ENCODE measurements around the gene KCNC1.

Gene KCNC1

DNA sequence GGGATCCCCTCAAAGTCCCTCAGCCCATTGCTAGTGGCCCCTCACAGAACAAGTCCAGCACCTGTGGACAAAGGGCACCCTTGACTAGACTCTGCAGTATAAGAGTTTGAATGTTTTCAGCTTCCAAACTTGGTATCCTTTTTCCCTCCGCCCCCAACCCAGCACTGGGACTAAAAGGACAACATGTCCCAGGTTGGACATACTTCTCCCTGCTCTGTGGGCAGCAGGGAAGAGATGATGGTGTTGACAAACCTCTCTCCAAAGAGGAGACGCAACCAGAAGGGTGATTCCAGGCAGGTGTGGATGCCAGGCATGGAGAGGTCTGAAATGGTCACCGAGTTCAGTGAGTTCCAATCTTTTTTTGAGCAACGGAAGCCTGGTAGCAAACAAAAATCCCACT, 19.7 kb upstream of the KCNC1 start:
- Histone ChIP-seq H4K20me1 (no peaks in the 10 kb centered on the region), H3K27me3 (peaks cover 21% of the 10 kb centered on the region), H3K9ac (no peak overlapping the region), H3K4me1 (no peaks in the 10 kb centered on the region), H3K4me3 (no peak overlapping the region), H3K4me2 (no peak overlapping the region), H3K27ac (no peak overlapping the region), H3K9me3 (peaks cover 4% of the 10 kb centered on the region), H3K36me3 (no peaks in the 10 kb centered on the region)
- TF ChIP-seq Cebpa-rat (IDR thresholded peaks at IDR 0.05): no peak

DNA sequence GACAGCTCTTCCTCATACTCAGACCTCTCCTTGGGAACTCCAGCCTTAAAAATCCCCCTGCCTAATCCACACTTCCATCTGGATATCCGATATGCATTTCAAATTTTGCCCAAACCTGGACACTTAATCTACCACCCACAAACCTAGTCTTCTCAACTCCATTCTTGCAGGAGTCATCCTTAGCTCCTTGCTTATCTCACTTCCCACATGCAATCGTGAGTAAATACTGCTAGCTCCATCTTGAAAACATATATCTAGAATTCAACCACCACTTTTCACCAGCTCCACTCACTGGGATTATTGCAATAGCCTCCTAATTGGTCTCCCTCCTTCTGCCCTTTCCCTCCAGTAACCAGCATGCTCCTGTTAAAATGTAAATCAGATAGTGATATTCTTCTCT, 17.8 kb upstream of the KCNC1 start:
- H3K4me3 ChIP-seq: no peak overlapping the region
- no peak for TF ChIP-seq Cebpa-rat (IDR thresholded peaks at IDR 0.05)
- no peak overlapping the region for H3K4me2 ChIP-seq
- H3K27me3 ChIP-seq: peaks cover 40% of the 10 kb centered on the region
- no peaks in the 10 kb centered on the region; the same call in 1 of the 2 replicates for H3K4me1 ChIP-seq
- no peaks in the 10 kb centered on the region for H3K36me3 ChIP-seq
- H4K20me1 ChIP-seq: 0 out of 2 replicates have a peak, but pooled peaks cover 5% of the 10 kb centered on the region
- H3K9me3 ChIP-seq: peaks cover 23% of the 10 kb centered on the region
- no peak overlapping the region for H3K27ac ChIP-seq
- H3K9ac ChIP-seq: no peak overlapping the region

DNA sequence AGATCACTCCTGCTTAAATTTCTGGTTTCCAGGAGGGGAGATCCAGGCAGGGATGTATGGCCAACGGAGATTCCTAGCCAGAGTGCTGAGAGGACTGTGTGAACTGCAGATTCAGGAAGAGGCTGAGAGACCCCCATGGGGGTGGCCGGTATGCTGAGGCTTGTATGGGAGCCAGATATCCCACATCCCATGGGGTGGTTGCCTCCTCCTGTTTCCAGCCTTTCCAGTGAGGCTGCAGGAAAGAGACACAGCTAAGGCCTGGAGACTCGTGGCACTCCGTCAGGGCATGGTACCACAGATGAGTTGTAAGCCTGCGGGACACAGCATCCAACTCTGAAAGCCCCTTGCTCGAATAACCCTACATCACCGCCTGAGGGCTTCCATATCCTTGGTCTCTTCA, 16.6 kb upstream of the KCNC1 start:
- H3K27me3 ChIP-seq: peaks cover 52% of the 10 kb centered on the region

DNA sequence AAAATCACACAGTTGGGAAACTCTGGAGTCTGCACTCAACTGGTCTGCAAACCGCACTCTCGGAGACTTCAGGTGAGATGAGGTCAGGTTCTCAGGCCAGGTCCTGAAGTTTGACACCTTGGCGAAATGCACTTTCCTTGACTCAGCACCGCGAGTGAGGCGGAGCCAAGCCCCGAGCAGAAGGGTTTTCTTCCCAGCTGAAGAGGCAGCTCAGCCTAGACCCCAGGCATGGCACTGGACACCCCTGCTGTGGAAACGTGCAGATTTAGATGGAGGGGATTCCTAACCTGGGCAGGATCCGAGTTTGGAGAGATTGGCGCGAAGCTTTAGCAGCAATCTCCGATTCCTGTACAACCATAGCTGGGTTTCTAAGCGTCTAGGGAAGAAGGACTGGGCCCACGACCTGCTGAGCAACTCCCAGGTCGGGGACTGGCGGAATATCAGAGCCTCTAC, 16.0 kb upstream of the KCNC1 start:
- H3K4me3 ChIP-seq: no peak overlapping the region
- H3K4me1 ChIP-seq: no peaks in the 10 kb centered on the region; the same call in 1 of the 2 replicates
- peaks cover 57% of the 10 kb centered on the region for H3K27me3 ChIP-seq
- no peak overlapping the region for H3K9ac ChIP-seq
- H3K36me3 ChIP-seq: no peaks in the 10 kb centered on the region
- H4K20me1 ChIP-seq: 0 out of 2 replicates have a peak, but pooled peaks cover 5% of the 10 kb centered on the region
- no peak for TF ChIP-seq Cebpa-rat (IDR thresholded peaks at IDR 0.05)
- no peak overlapping the region for H3K4me2 ChIP-seq
- H3K9me3 ChIP-seq: peaks cover 24% of the 10 kb centered on the region
- no peak overlapping the region for H3K27ac ChIP-seq

More for the DNA sequence above, 16.6 kb upstream of the KCNC1 start:
- Histone ChIP-seq H3K27ac (no peak overlapping the region), H3K9ac (no peak overlapping the region), H3K4me2 (no peak overlapping the region), H4K20me1 (0 out of 2 replicates have a peak, but pooled peaks cover 5% of the 10 kb centered on the region), H3K9me3 (peaks cover 24% of the 10 kb centered on the region), H3K36me3 (no peaks in the 10 kb centered on the region), H3K4me3 (no peak overlapping the region), H3K4me1 (no peaks in the 10 kb centered on the region; the same call in 1 of the 2 replicates)
- no peak for TF ChIP-seq Cebpa-rat (IDR thresholded peaks at IDR 0.05)

- 0 out of 2 replicates have a peak within 1 kb of the TSS, but pooled peaks have one; percentile 28 for H3K4me3 ChIP-seq
Observed at GRCh38 chr11:17719028-17719937, 15.3 kb upstream of the KCNC1 start, which contains the start of gene MYOD1. Gene MYOD1, plus strand, starts transcription at chr11:17719571. Its CDS starts 212 bp downstream, at chr11:17719783.

DNA sequence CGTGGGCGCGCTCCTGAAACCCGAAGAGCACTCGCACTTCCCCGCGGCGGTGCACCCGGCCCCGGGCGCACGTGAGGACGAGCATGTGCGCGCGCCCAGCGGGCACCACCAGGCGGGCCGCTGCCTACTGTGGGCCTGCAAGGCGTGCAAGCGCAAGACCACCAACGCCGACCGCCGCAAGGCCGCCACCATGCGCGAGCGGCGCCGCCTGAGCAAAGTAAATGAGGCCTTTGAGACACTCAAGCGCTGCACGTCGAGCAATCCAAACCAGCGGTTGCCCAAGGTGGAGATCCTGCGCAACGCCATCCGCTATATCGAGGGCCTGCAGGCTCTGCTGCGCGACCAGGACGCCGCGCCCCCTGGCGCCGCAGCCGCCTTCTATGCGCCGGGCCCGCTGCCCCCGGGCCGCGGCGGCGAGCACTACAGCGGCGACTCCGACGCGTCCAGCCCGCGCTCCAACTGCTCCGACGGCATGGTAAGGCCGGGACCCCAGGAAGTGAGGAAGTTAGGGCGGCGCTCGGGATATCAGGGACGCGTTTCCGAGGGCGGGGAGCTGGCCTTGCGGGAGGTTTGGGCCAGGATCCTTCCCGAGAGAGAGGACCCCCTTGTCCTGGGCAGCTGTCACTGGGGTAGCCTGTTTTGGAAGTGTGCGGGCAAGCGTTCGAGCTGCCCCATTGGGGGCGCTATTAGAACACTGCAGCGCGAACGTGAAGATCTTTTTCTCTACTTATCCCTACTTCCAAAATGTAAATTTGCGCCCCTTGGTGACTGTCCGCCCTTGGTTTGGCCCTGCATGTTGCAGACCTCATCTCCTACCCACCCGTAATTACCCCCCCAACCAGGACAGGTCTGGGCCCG, 14.4 kb upstream of the KCNC1 start:
- H3K9ac ChIP-seq: no peak overlapping the region
- no peak for TF ChIP-seq Cebpa-rat (IDR thresholded peaks at IDR 0.05)

More at GRCh38 chr11:17719028-17719937, 15.3 kb upstream of the KCNC1 start, which contains the start of gene MYOD1:
- no peak for TF ChIP-seq Cebpa-rat (IDR thresholded peaks at IDR 0.05)
- no peaks in the 10 kb centered on the region for H3K36me3 ChIP-seq
- no peak within 1 kb of the TSS for H3K9ac ChIP-seq
- peaks cover 24% of the 10 kb centered on the region for H3K9me3 ChIP-seq
- H3K27me3 ChIP-seq: peaks cover 65% of the 10 kb centered on the region
- H3K27ac ChIP-seq: no peak within 1 kb of the TSS
- H3K4me2 ChIP-seq: no peak within 1 kb of the TSS
- H3K4me1 ChIP-seq: no peaks in the 10 kb centered on the region; the same call in 1 of the 2 replicates
- H4K20me1 ChIP-seq: 0 out of 2 replicates have a peak, but pooled peaks cover 5% of the 10 kb centered on the region

DNA sequence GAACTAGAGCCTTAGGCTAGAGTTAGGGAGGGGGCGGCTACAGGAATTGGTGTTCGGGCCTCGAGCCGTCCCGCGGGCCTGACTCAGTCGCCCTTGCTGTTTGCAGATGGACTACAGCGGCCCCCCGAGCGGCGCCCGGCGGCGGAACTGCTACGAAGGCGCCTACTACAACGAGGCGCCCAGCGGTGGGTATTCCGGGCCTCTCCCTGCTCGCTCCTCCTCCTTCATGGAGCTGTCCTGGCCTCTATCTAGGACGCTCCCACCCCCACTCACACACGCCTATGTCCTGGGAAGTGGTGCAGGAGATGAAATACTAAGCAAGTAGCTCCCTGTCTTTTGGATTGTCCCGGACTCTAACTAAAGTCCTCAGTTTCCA, 13.8 kb upstream of the KCNC1 start:
- Histone ChIP-seq H3K9me3 (peaks cover 24% of the 10 kb centered on the region), H3K27me3 (peaks cover 67% of the 10 kb centered on the region), H3K4me3 (no peak overlapping the region), H3K9ac (no peak overlapping the region), H3K4me2 (peak overlapping the region; percentile 24; the same call in 1 of the 2 replicates), H4K20me1 (0 out of 2 replicates have a peak, but pooled peaks cover 5% of the 10 kb centered on the region), H3K27ac (no peak overlapping the region), H3K4me1 (no peaks in the 10 kb centered on the region; the same call in 1 of the 2 replicates), H3K36me3 (no peaks in the 10 kb centered on the region)
- no peak for TF ChIP-seq Cebpa-rat (IDR thresholded peaks at IDR 0.05)

More for the DNA sequence above, 14.4 kb upstream of the KCNC1 start:
- H3K4me3 ChIP-seq: 0 out of 2 replicates have a peak overlapping the region, but pooled peaks have one; percentile 28
- H3K27ac ChIP-seq: no peak overlapping the region
- no peaks in the 10 kb centered on the region; the same call in 1 of the 2 replicates for H3K4me1 ChIP-seq
- peaks cover 67% of the 10 kb centered on the region for H3K27me3 ChIP-seq
- H4K20me1 ChIP-seq: 0 out of 2 replicates have a peak, but pooled peaks cover 5% of the 10 kb centered on the region
- H3K4me2 ChIP-seq: peak overlapping the region; percentile 24; the same call in 1 of the 2 replicates
- H3K36me3 ChIP-seq: no peaks in the 10 kb centered on the region
- peaks cover 24% of the 10 kb centered on the region for H3K9me3 ChIP-seq

GRCh38 chr11:17721242-17721999, 13.2 kb upstream of the KCNC1 start:
- H3K36me3 ChIP-seq: no peaks in the 10 kb centered on the region
- TF ChIP-seq Cebpa-rat (IDR thresholded peaks at IDR 0.05): no peak
- H3K4me3 ChIP-seq: no peak overlapping the region
- H3K9ac ChIP-seq: no peak overlapping the region
- H4K20me1 ChIP-seq: 0 out of 2 replicates have a peak, but pooled peaks cover 5% of the 10 kb centered on the region
- peak overlapping the region; percentile 24; the same call in 1 of the 2 replicates for H3K4me2 ChIP-seq
- no peaks in the 10 kb centered on the region; the same call in 1 of the 2 replicates for H3K4me1 ChIP-seq
- H3K9me3 ChIP-seq: peaks cover 24% of the 10 kb centered on the region
- no peak overlapping the region for H3K27ac ChIP-seq
- H3K27me3 ChIP-seq: peaks cover 67% of the 10 kb centered on the region

Data from BLaER1 (cell line).